Keratinocyte (primary cell): ENCODE measurements around the gene CYP39A1. TPM values are rescaled to one million over a fixed set of nuclear protein-coding genes. Genes with fewer than 3 reads are reported as not detected.

ENCODE experiments used
- DNase-seq: peaks from one replicate; pipeline ENCODE4 v3.0.0-alpha.2; 2011; ENCODE audit warnings: low read depth, missing footprints, low spot score
- FAIRE-seq: peaks from 2 replicates; lab custom pipeline; 2011; peaks lifted over from hg19 to GRCh38; lab: Jason Lieb, UNC
- H2AFZ ChIP-seq: 2 replicates; pipeline ENCODE4 v1.6.0; 2012; ENCODE audit warnings: low read length, control low read depth, inconsistent platforms; ENCODE audit not compliant: control insufficient read depth
- H3K27ac ChIP-seq: 2 replicates; pipeline ENCODE4 v1.5.1; 2011; ENCODE audit warnings: low read length; ENCODE audit not compliant: control insufficient read depth, insufficient read depth
- H3K27me3 ChIP-seq: 3 replicates; pipeline ENCODE4 v1.6.0; 2011; ENCODE audit warnings: low read length; ENCODE audit not compliant: control insufficient read depth, insufficient read depth; ENCODE audit errors: extremely low read depth
- H3K36me3 ChIP-seq, 2 experiments: 2 replicates in 1 of 2; 3 replicates in 1 of 2; pipeline ENCODE4 v1.5.1; 2011; ENCODE audit warnings: low read length in 2 of 2, mild to moderate bottlenecking in 1 of 2; ENCODE audit not compliant: control insufficient read depth in 2 of 2, insufficient read depth in 2 of 2; ENCODE audit errors: extremely low read depth in 1 of 2
- H3K4me1 ChIP-seq: 3 replicates; pipeline ENCODE4 v1.5.1; 2011; ENCODE audit warnings: low read length; ENCODE audit not compliant: control insufficient read depth, insufficient read depth; ENCODE audit errors: extremely low read depth
- H3K4me2 ChIP-seq: 3 replicates; pipeline ENCODE4 v1.6.0; 2011; ENCODE audit warnings: low read depth, low read length; ENCODE audit not compliant: control insufficient read depth, insufficient read depth; ENCODE audit errors: extremely low read depth
- H3K4me3 ChIP-seq, 3 experiments: fragments of 200-600 bp in 1 of 3; sonication (generic) in 1 of 3; 2 replicates in 2 of 3; 3 replicates in 1 of 3; pipeline ENCODE4 v1.5.1; 2011 to 2016; ENCODE audit warnings: low read length in 3 of 3, mild to moderate bottlenecking in 3 of 3, control low read depth in 2 of 3, inconsistent platforms in 1 of 3, low read depth in 1 of 3, mixed read lengths in 1 of 3, mixed run types in 1 of 3, moderate library complexity in 1 of 3; ENCODE audit not compliant: control insufficient read depth in 2 of 3, insufficient read depth in 2 of 3; ENCODE audit errors: extremely low read depth in 1 of 3
- H3K79me2 ChIP-seq: 2 replicates; pipeline ENCODE4 v1.6.0; 2012; ENCODE audit warnings: low read length; ENCODE audit not compliant: control insufficient read depth, insufficient read depth
- H3K9ac ChIP-seq: 3 replicates; pipeline ENCODE4 v1.6.0; 2011; ENCODE audit warnings: low read length; ENCODE audit not compliant: control insufficient read depth, insufficient read depth; ENCODE audit errors: extremely low read depth
- H3K9me1 ChIP-seq: 3 replicates; pipeline ENCODE4 v1.6.0; 2011; ENCODE audit warnings: low read length; ENCODE audit not compliant: control insufficient read depth, insufficient read depth; ENCODE audit errors: extremely low read depth
- H3K9me3 ChIP-seq: 2 replicates; pipeline ENCODE4 v1.5.1; 2012; ENCODE audit warnings: low read depth, low read length; ENCODE audit not compliant: control insufficient read depth
- H4K20me1 ChIP-seq: 3 replicates; pipeline ENCODE4 v1.6.0; 2011; ENCODE audit warnings: low read length; ENCODE audit not compliant: control insufficient read depth, insufficient read depth; ENCODE audit errors: extremely low read depth
- EZH2 ChIP-seq: IDR thresholded peaks from one replicate; pipeline ENCODE4 v1.6.1; 2012; ENCODE audit warnings: inconsistent platforms, mild to moderate bottlenecking, low read length, moderate library complexity
- dilution Hi-C: fragments of 300-500 bp; cut with MboI; formaldehyde crosslinking; loops from one replicate; pipeline ENCODE4 v1.7.0; 2020; ENCODE audit warnings: low sequenced_read_pairs; ENCODE audit not compliant: extremely low pct_ligation_motif_present
- polyA plus RNA-seq, 5 experiments: library from polyadenylated mRNA; depleted of rRNA in 3 of 5; stranded (reverse) in 3 of 5; stranded (forward) in 1 of 5; unstranded in 1 of 5; fragments of >200 nt; gene quantifications; 1 replicate in 1 of 5; 2 replicates in 3 of 5; 3 replicates in 1 of 5; pipeline versions ENCODE4 v1.2.1 to v1.2.3, GENCODE V29; 2011 to 2012; ENCODE audit warnings: missing spikeins in 2 of 5, low read depth in 1 of 5, low replicate concordance in 1 of 5
- TF ChIP-seq, protein P1 (sequence below), 3 experiments: IDR thresholded peaks in 1 of 3; conservative IDR thresholded peaks in 1 of 3; optimal IDR thresholded peaks in 1 of 3; 2 replicates in 2 of 3; 3 replicates in 1 of 3; pipeline versions ENCODE3 to v1.5.1; 2011; ENCODE audit warnings: low read length in 3 of 3, mild to moderate bottlenecking in 3 of 3, moderate library complexity in 2 of 3, control low read depth in 1 of 3, inconsistent platforms in 1 of 3; ENCODE audit not compliant: insufficient read depth in 2 of 3; ENCODE audit errors: extremely low read depth in 1 of 3

Gene CYP39A1
- polyA plus RNA-seq, 1 donor (not counting 4 experiments of a cell fraction or from before 2014, with no cell fraction given) = 1.6 TPM

DNA sequence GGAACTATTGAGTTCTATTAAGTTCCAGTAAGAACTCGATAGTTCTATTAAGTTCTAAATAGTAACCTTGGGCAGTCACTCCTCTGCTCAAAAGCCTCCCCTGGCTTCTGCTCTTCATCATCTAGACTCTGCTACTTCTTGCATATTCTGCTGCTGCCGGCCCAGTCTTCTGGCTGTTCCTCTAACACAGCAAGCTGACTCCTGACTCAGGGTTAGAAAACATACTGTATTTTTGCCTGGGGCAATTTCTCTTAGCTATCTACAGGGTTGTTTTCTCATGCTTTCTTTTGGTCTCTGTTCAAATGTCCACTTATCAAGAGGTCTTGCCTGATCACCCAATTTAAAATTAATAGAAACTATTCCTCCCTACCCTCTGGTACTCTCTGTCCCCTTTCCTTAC, 14.8 kb upstream of the CYP39A1 start:
- H3K27ac ChIP-seq = no peak overlapping the region
- H3K4me2 ChIP-seq = no peak overlapping the region
- H3K4me1 ChIP-seq = no peaks in the 10 kb centered on the region
- no peaks in the 10 kb centered on the region for H3K79me2 ChIP-seq
- H4K20me1 ChIP-seq = no peaks in the 10 kb centered on the region
- no peaks in the 10 kb centered on the region for H3K9me3 ChIP-seq
- DNase-seq (no peak), FAIRE-seq (no peak)
- H3K9me1 ChIP-seq = no peaks in the 10 kb centered on the region
- H3K4me3 ChIP-seq = no peak overlapping the region
- no peaks in the 10 kb centered on the region for H3K27me3 ChIP-seq
- no peak overlapping the region for H2AFZ ChIP-seq
- H3K36me3 ChIP-seq = no peaks in the 10 kb centered on the region
- H3K9ac ChIP-seq = no peak overlapping the region
- dilution Hi-C loops = no loop called here
- no peak for TF ChIP-seq EZH2
- TF ChIP-seq, protein P1, sequence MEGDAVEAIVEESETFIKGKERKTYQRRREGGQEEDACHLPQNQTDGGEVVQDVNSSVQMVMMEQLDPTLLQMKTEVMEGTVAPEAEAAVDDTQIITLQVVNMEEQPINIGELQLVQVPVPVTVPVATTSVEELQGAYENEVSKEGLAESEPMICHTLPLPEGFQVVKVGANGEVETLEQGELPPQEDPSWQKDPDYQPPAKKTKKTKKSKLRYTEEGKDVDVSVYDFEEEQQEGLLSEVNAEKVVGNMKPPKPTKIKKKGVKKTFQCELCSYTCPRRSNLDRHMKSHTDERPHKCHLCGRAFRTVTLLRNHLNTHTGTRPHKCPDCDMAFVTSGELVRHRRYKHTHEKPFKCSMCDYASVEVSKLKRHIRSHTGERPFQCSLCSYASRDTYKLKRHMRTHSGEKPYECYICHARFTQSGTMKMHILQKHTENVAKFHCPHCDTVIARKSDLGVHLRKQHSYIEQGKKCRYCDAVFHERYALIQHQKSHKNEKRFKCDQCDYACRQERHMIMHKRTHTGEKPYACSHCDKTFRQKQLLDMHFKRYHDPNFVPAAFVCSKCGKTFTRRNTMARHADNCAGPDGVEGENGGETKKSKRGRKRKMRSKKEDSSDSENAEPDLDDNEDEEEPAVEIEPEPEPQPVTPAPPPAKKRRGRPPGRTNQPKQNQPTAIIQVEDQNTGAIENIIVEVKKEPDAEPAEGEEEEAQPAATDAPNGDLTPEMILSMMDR (optimal IDR thresholded peaks at IDR 0.05 in 1 of 3, IDR thresholded peaks at IDR 0.05 in 1 of 3, conservative IDR thresholded peaks at IDR 0.05 in 1 of 3; ENCODE audit: extremely low read depth in 1 of 3, insufficient read depth in 2 of 3, low read length in 3 of 3) = no peak

DNA sequence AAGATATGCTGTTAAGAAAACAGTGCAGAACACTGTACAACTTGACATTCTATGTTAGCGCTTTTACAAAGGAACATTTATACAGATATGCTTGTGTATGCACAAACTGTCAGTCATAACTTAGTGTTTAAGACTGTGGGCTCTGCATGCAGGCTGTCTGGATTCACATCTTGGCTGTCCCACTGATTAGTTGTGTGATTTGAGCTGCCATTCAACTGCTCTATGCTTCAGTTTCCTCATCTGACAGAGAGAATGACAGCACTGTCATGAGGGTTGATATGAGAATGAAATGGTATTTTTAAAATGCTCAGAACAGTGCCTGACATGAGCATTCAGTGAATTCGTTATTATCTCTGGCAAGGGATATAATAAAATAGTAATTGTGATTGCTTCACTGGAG, 8.9 kb upstream of the CYP39A1 start:
- dilution Hi-C loops = no loop called here
- Histone ChIP-seq H3K27me3 (no peaks in the 10 kb centered on the region), H4K20me1 (no peaks in the 10 kb centered on the region), H3K4me2 (no peak overlapping the region), H3K4me1 (no peaks in the 10 kb centered on the region), H3K4me3 (no peak overlapping the region), H2AFZ (no peak overlapping the region), H3K9me1 (no peaks in the 10 kb centered on the region), H3K9me3 (no peaks in the 10 kb centered on the region), H3K36me3 (no peaks in the 10 kb centered on the region), H3K79me2 (no peaks in the 10 kb centered on the region), H3K27ac (no peak overlapping the region), H3K9ac (no peak overlapping the region)
- TF ChIP-seq EZH2 = no peak
- TF ChIP-seq, protein P1 (optimal IDR thresholded peaks at IDR 0.05 in 1 of 3, IDR thresholded peaks at IDR 0.05 in 1 of 3, conservative IDR thresholded peaks at IDR 0.05 in 1 of 3; ENCODE audit: extremely low read depth in 1 of 3, insufficient read depth in 2 of 3, low read length in 3 of 3) = no peak
- no peak for DNase-seq
- peak; percentile 23 for FAIRE-seq
